ENCODE results near the gene ADAMTS12.
"Not testable (repeated sequence)": the region's sequence is repeated elsewhere in the genome, so short reads cannot be mapped to it uniquely, and the experiment has no call there.

The ADAMTS12 gene

DNA sequence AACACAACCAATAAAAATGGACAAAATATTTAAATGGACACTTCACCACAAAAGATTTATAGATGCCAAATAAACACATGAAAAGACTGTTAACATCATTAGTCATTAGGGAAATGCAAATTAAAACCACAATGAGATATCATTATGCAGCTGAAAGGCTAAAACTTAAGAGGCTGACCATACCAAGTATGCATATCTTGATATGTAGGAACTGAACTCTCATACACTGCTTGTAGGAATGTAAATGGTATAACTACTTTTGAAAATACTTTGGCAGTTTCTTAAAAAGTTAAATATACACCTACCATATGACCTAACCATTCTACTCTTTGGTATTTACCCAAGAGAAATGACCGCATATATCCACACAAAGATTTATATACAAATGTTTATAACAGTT, 13.6 kb upstream of the ADAMTS12 start:
- no peak for DNase-seq

GRCh38 chr5:33903118-33903517, 11.3 kb upstream of the ADAMTS12 start:
- DNase-seq, result no peak

DNA sequence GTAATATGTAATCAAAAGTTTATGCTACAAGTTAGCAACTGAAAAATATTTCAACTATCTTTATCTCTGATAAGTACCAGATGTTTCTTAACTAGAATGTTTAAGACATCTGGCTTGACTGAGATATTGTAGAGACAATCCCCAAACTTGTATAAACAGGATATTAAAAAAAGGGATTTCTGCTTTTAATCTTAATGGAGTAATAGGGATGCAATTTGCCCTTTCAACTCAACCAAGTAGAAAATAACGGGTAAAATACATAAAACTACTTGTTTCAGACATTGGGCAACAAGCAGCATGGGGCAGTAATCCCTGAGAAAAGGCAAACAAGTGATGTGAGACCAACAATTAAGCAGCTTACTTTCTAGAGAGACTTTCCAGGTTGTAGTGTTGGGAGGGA, 9.4 kb upstream of the ADAMTS12 start:
- no peak for DNase-seq

- DNase-seq, result no peak
Measured at GRCh38 chr5:33894566-33894965, 2.8 kb upstream of the ADAMTS12 start.

- no peak for DNase-seq
Measured at GRCh38 chr5:33892620-33893137, 889 bp upstream of the ADAMTS12 start.

- DNase-seq, result no peak
Measured at GRCh38 chr5:33891446-33891787, 373 bp downstream of the ADAMTS12 start.

DNA sequence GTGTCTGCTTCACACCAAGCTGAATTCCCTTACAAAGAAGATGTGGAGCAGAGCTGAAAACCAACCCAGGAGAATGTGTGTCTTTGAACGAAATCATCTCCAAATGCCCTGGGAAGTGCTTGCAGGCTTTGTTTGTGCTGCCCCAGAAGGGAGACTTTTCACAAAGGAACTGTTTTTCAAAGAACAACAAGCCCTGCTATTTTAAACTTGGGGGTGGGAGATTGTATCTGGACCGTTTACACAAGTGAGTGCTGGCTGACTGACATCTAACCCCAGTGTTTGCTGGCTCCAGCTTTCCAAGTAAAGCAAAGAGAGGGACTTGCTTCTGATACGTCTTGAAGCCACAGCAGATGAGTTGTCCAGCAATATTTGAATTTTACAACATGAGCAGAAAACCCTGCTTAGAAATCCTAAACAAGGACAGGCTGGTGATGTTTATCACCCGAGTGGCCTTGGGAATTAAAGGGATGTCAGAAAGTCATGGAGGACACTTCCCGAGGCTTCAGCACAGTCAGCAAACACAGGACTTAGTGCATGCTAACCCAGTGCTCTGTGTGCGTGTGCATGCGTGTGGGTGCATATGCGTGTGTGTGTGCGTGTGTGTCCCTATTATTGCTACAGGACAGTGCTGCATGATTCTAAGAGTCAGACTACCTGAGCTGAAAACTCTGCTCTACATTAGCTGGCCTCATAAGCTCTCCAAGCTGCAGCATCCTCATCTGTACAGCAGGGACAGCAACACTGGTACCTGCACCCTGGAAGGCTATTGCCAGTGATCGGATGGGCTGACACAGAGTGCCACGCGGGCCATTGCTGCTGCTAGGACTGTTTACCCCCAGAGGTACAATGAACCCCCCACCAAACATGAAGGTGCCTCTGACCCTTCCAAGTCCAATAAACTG, 1.4 kb downstream of the ADAMTS12 start:
- DNase-seq, result no peak

- no peak for DNase-seq
Measured at GRCh38 chr5:33888587-33888986, 3.2 kb downstream of the ADAMTS12 start.

GRCh38 chr5:33887268-33887667, 4.5 kb downstream of the ADAMTS12 start:
- no peak for DNase-seq

- no peak for DNase-seq
Measured at GRCh38 chr5:33886283-33886682, 5.5 kb downstream of the ADAMTS12 start.

DNA sequence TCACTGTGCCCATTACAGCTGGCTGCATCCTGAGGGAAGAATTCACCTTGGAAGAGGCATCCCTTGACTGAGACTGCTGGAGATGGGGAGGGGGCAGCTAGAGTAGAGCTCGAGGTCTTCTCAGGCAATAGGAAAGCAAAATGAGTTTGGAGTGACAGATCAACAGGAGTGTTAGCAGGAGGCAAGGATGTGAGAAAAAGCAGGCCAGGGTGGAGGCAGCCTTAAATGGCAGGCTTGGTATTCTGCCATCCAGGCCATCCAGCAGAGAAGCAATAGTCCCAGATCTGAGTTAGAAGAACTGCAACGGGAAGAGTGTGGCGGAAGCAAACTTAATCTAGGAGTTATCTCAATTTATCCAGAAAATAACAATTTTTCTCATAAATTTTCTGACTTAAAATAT, 6.1 kb downstream of the ADAMTS12 start:
- DNase-seq, result no peak

GRCh38 chr5:33883482-33883881, 8.3 kb downstream of the ADAMTS12 start:
- no peak for DNase-seq

DNA sequence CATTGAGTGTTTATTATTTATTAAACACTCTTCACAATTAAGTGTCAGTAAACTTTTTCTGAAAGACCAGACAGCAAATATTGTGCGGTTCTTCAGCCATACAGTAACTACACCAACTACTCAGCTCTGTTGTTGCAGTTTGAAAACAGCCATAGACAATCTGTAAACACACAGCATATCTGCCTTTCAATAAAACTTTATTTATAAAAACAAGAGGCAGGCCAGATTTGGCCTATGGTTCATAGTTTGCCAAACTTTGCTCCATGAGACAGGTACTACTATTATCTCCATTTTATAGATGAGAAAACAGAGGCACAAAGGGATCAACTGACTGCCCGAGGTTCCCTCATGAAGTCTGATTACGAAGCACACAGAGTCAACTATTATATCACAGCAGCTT, 11.5 kb downstream of the ADAMTS12 start:
- DNase-seq, result no peak

GRCh38 chr5:33877449-33877848, 14.3 kb downstream of the ADAMTS12 start:
- no peak for DNase-seq

DNA sequence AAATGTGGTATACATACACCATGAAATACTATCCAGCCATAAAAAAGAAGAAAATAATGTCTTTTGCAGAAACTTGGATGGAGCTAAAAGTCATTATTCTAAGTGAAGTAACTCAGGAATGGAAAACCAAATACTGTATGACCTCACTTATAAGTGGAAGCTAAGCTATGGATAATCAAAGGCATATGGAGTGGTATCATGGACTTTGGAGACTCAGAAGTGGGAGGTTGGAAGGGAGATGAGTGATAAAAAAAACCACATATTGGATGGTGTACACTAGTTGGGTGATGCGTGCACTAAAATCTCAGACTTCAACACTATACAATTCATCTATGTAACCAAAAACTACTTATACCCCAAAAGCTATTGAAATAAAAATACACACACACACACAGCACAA, 24.5 kb downstream of the ADAMTS12 start:
- no peak for DNase-seq

DNA sequence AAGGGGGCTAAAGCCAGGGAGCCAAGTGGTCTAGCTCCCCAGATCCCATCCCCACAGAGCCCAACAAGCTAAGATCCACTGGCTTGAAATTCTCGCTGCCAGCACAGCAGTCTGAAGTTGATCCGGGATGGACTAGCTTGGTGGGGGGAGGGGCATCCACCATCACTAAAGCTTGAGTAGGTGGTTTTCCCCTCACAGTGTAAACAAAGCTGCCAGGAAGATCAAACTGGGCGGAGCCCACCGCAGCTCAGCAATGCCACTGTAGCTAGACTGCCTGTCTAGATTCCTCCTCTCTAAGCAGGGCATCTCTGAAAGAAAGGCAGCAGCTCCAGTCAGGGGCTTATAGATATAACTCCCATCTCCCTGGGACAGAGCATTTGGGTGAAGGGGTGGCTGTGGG, 32.6 kb downstream of the ADAMTS12 start:
- not testable (repeated sequence) for DNase-seq

- no peak for DNase-seq
Measured at GRCh38 chr5:33857037-33857436, 34.8 kb downstream of the ADAMTS12 start.

DNA sequence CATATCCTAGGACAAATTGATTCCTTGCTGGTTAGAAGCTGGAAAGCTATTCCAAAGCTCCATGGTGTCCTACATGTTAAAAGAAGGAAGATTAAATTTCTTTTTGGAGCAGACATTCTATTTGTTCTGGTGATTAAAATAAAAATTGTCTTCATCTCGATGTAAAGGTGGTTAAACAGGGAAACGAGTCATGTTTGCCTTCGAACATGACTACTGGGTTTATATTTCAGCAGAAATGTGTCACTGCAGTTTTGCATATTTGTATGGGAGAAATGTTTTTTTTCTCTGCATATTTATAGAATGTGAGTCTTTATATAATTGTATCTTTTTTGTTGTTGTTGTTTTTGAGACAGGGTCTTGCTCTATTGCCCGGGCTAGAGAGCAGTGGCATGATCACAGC, 36.4 kb downstream of the ADAMTS12 start:
- DNase-seq, result no peak

DNA sequence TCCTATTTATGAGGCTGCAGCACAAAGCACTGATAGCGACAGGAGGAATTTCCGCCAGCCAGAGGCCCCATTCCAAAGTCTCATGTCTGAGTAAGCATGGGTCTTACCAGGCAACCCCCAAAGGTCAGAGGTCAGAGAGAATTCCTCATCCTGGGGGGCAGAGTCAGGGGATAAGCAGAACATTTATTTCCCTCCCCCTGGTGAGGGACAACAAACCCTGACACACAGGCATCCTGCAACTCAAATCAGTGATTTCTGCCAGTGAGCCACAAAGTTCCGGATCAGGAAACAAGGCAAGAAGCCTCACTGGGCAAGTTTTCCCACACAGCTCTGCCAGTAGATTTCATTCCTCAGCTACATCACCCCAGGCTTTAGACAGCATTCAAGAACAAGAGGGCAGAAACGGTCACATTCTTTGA, 37.0 kb downstream of the ADAMTS12 start:
- DNase-seq, result no peak

DNA sequence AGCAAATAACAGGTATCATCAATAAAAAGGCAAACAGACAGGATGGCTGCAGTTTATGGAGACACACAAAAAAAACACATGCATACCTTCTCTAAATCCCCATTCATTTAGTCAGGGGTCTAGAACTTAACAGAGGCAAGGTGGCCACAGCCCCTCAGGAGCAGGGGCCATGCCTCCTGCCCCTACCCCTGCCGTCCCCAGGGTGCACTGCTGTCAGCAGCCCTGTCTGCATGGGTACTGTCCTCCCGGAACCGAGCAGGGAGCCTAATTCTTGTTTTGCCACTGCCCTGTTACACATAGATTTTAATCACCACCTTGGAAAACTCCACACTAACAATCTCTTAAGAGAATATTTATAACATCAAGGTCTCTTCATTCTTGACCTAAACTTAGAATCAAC, 39.0 kb downstream of the ADAMTS12 start:
- no peak for DNase-seq

DNA sequence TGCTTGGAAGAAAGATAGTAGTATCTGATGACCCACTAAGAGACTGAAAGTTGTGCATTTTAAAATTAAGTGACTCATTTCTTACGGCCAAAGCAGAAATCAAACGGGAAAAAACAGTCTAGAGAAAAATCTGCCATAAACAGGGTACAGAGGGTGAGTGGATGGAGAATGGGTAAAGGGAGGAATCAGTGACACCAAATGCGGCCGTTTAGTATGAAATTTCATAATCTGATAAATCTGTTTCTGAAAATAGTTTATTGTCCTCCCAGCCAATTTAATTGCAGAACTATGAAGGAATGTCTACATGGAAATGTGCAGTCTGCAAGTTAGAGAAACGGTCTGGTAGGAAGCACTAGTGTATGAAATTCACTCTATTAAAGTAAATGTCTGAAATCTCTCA, 39.5 kb downstream of the ADAMTS12 start:
- DNase-seq, result no peak

DNA sequence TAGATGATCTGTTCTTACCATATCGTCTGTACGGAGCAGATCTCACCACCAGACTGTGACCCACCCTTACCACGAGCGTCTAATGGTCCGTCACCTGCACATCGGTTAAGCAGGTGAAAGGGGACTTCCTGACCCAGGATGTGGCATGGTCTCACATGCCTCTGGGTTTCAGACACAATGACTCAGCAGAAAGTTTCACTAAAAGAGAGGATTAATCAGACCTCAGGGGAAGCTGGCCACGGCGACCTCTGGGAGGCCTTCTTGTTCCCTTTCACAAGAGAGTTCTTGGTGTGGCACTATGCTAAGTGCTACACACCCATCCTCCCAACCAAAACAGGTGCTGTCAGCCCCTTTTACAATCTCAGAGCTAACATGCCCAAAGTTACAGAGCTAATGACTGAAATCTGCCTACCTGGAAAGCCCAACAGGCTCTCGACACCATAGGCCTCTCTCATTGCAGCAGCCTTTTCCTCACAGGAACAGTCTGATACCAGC, 41.6 kb downstream of the ADAMTS12 start:
- DNase-seq, result no peak

DNA sequence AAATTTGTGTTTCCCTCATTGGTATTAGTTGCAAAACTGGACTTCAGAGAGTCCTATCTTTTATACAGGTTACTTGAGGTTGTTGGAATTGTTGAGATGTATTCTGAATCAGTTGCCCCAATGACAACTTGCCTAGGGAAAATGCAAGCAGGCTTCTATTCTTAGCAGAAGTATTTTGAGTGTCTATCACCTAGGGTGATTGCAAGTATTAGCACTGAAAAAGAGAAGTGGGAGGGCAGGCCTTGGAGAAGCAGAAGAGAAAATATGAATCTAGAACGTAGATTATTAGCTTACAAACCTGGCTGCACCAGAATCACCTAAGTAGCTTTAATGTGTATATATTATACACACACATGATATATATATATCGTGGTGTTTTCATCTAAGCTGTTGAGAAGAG, 43.2 kb downstream of the ADAMTS12 start:
- no peak for DNase-seq

- DNase-seq, result no peak
Measured at GRCh38 chr5:33846851-33847250, 44.9 kb downstream of the ADAMTS12 start.

- DNase-seq, result no peak
Measured at GRCh38 chr5:33843579-33843978, 48.2 kb downstream of the ADAMTS12 start.

Measured in suppressor macrophage treated with lipopolysaccharide for 4 hours (primary cell).